Measurements from ENCODE around the gene WDR33. TPM values are rescaled to one million over a fixed set of nuclear protein-coding genes. Genes with fewer than 3 reads are reported as not detected.
A peak's percentile ranks its signal among the peaks of the same experiment; 100 is the strongest.

The WDR33 gene
- total and polyA plus RNA-seq, 2 of the 4 experiments (the other 2 are of a cell fraction): 19.6 to 41.2 TPM

- TF ChIP-seq CHD1 (IDR thresholded peaks at IDR 0.05; ENCODE audit: low read depth, low read length): no peak
These were observed 104.6 kb downstream of the WDR33 start (continued) for GRCh38 chr2:127706215-127706990.

GRCh38 chr2:127705391-127706065 lies 105.4 kb downstream of the WDR33 start:
- H2BK120ac ChIP-seq (ENCODE audit: low read depth, low read length): no peak overlapping the region
- H3K27me3 ChIP-seq (ENCODE audit: control insufficient read depth, insufficient read depth, low read length): no peaks in the 10 kb centered on the region
- no peak overlapping the region for H3K4ac ChIP-seq (ENCODE audit: low read depth, low read length)
- ChIA-PET CTCF (no interaction called here), POLR2A (ENCODE audit: unreplicated experiment) (interaction anchor here (0.5 kb wide), 1 partner anchor 93 kb away, joined by 5 read pairs; no protein-coding TSS in a partner anchor)
- no TSS peak for BruUV-seq (replicated peaks)
- 0 out of 4 replicates have a peak overlapping the region, but pooled peaks of 1 of the 2 experiments have one; percentile 7 for H4K8ac ChIP-seq (ENCODE audit: low read depth in 2 of 2, low read length in 2 of 2)
- ATAC-seq (ENCODE audit: low read depth): no peak
- dilution Hi-C loops (cut with HindIII; ENCODE audit: low sequenced_read_pairs, unreplicated experiment): no loop called here
- H3K14ac ChIP-seq (replicated peaks; ENCODE audit: low read depth, low read length): no peak overlapping the region
- H3K4me3 ChIP-seq (ENCODE audit: insufficient read depth, low read depth, low read length): no peak overlapping the region
- H4K91ac ChIP-seq (ENCODE audit: insufficient read depth, low read depth, low read length): no peak overlapping the region
- H3K9me1 ChIP-seq (ENCODE audit: insufficient read depth, low read length): peaks cover 15% of the 10 kb centered on the region
- WGBS, 2 experiments (ENCODE audit: extremely low coverage in 2 of 2, insufficient read length in 1 of 2): no CpG with 5 or more reads among the region's 5 CpGs
- in situ Hi-C loops (cut with MboI; ENCODE audit: low sequenced_read_pairs): no loop called here
- no peak overlapping the region for H3K18ac ChIP-seq (ENCODE audit: low read depth, low read length)
- peak; percentile 56 for DNase-seq
- intact Hi-C loops (cut with micrococcal nuclease): loop anchor here (2.0 to 10.0 kb wide), 2 partner anchors 105 to 181 kb away; partner anchors contain the start of genes IWS1 and WDR33
- H3K4me2 ChIP-seq (ENCODE audit: low read depth, low read length): peak overlapping the region; percentile 30; the same call in 1 of the 2 replicates
- H3K79me1 ChIP-seq (ENCODE audit: low read depth in 1 of 2, low read length in 2 of 2): peaks cover 14 to 46% of the 10 kb centered on the region in 2 experiments
- H4K20me1 ChIP-seq (ENCODE audit: insufficient read depth, low read length): peaks cover 11% of the 10 kb centered on the region; the same call in 1 of the 2 replicates
- peaks cover 38% of the 10 kb centered on the region for H3K36me3 ChIP-seq (ENCODE audit: control insufficient read depth, insufficient read depth, low read length)
- no peak overlapping the region for H4K5ac ChIP-seq (ENCODE audit: low read depth, low read length)
- peak overlapping the region; percentile 17; the same call in 1 of the 2 replicates for H3K27ac ChIP-seq (ENCODE audit: insufficient read depth, low read length)
- no peak overlapping the region for H2AK5ac ChIP-seq (ENCODE audit: low read depth, low read length)
- peaks cover 8% of the 10 kb centered on the region for H3K4me1 ChIP-seq (ENCODE audit: control insufficient read depth, insufficient read depth, low read length)
- H2BK20ac ChIP-seq (ENCODE audit: low read depth, low read length): no peak overlapping the region
- no peak overlapping the region for H3K56ac ChIP-seq (ENCODE audit: extremely low read depth, insufficient read depth, low read length)
- no peak overlapping the region for H2AK9ac ChIP-seq (replicated peaks; ENCODE audit: low read depth, low read length, poor library complexity)
- no peak overlapping the region for H2AFZ ChIP-seq (replicated peaks; ENCODE audit: low read length, poor library complexity)
- no peak overlapping the region; the same call in 1 of the 2 replicates for H3K23ac ChIP-seq (ENCODE audit: low read depth, low read length)
- no peaks in the 10 kb centered on the region for H3K9me3 ChIP-seq (ENCODE audit: control insufficient read depth, insufficient read depth, low read length)
- H2BK15ac ChIP-seq (ENCODE audit: low read depth, low read length): no peak overlapping the region
- no peak overlapping the region for H2BK5ac ChIP-seq (ENCODE audit: low read depth, low read length, poor library complexity, severe bottlenecking)
- no peak overlapping the region for H3K9ac ChIP-seq (ENCODE audit: low read depth, low read length)
- TF ChIP-seq RAD21 (IDR thresholded peaks at IDR 0.05; ENCODE audit: low read length) (no peak), USF2 (IDR thresholded peaks at IDR 0.05; ENCODE audit: low read depth, low read length) (peak; percentile 41), MAFK (IDR thresholded peaks at IDR 0.05; ENCODE audit: low read depth, low read length) (no peak), RCOR1 (IDR thresholded peaks at IDR 0.05; ENCODE audit: insufficient replicate concordance, low read length) (no peak), MXI1 (IDR thresholded peaks at IDR 0.05; ENCODE audit: borderline replicate concordance, low read depth, low read length) (no peak), BHLHE40 (IDR thresholded peaks at IDR 0.05; ENCODE audit: low read depth, low read length) (peak; percentile 25; the same call in 1 of the 2 replicates), FOS (IDR thresholded peaks at IDR 0.05; ENCODE audit: low read depth, low read length) (no peak), ELK1 (IDR thresholded peaks at IDR 0.05; ENCODE audit: borderline replicate concordance, low read depth, low read length) (no peak), SMC3 (IDR thresholded peaks at IDR 0.05; ENCODE audit: low read depth, low read length) (no peak), MAZ (IDR thresholded peaks at IDR 0.05; ENCODE audit: borderline replicate concordance, low read depth, low read length) (no peak), CEBPB (IDR thresholded peaks at IDR 0.05; ENCODE audit: low read depth, low read length) (peak; percentile 65)
